Uterus (tissue), 4 donors: ENCODE measurements around the gene TTC16. TPM values are rescaled to one million over a fixed set of nuclear protein-coding genes. Genes with fewer than 3 reads are reported as not detected.

Experiments
- DNase-seq, 2 donors: peaks; one replicate each; pipeline ENCODE4 v3.0.0-alpha.2; 2019 to 2020
- H3K27ac ChIP-seq, 2 donors: fragments of 200-600 bp; sonication (generic); 1 replicate in 1 of 2; 2 replicates in 1 of 2; pipeline ENCODE4 v1.5.1; 2016 to 2018
- H3K27me3 ChIP-seq, 2 donors: fragments of 200-600 bp; sonication (generic); one replicate each; pipeline ENCODE4 v1.5.1; 2018 to 2019; ENCODE audit warnings: control low read depth in 1 of 2
- H3K36me3 ChIP-seq, 2 donors: fragments of 200-600 bp; sonication (generic); one replicate each; pipeline ENCODE4 v1.5.1; 2019; ENCODE audit warnings: control low read depth in 1 of 2
- H3K4me1 ChIP-seq, 2 donors: fragments of 200-600 bp; sonication (generic); one replicate each; pipeline ENCODE4 v1.5.1; 2018 to 2019; ENCODE audit warnings: control low read depth in 1 of 2
- H3K4me3 ChIP-seq, 2 donors: fragments of 200-600 bp; sonication (generic); 1 replicate in 1 of 2; 2 replicates in 1 of 2; pipeline ENCODE4 v1.5.1; 2018 to 2019; ENCODE audit warnings: mild to moderate bottlenecking in 1 of 2
- H3K9me3 ChIP-seq, 2 donors: fragments of 200-600 bp; sonication (generic); one replicate each; pipeline ENCODE4 v1.5.1; 2019; ENCODE audit warnings: control low read depth in 1 of 2
- CTCF ChIP-seq, 4 experiments: fragments of 200-600 bp in 2 of 4; fragments of 450-650 bp in 2 of 4; sonication (generic) in 2 of 4; IDR thresholded peaks; one replicate each; pipeline ENCODE4 v1.5.1; 2016 to 2019; ENCODE audit warnings: antibody characterized with exemption in 4 of 4, mild to moderate bottlenecking in 2 of 4, moderate library complexity in 1 of 4
- POLR2A ChIP-seq, 2 donors: fragments of 450-650 bp; IDR thresholded peaks; one replicate each; pipeline ENCODE4 v1.6.1; 2016; ENCODE audit warnings: antibody characterized with exemption in 2 of 2, mild to moderate bottlenecking in 1 of 2, moderate library complexity in 1 of 2
- intact Hi-C: fragments of 100-400 bp; cut with DNase I; formaldehyde crosslinking; loops from one replicate; pipeline ENCODE4 v1.15.1; 2023; ENCODE audit warnings: low total_unique reads
- total RNA-seq, 4 donors: library from RNA; depleted of rRNA in 3 of 4; stranded (reverse); fragments of >200 nt in 3 of 4; gene quantifications; one replicate each; pipeline versions ENCODE4 v1.1.0 to v1.2.4, GENCODE V29; 2014 to 2023
- donor health status: DM: yes; HTN: yes; CAD: no.

TTC16 gene
- total RNA-seq, 4 donors from 2014 or later: 0.48 to 12.6 (median 0.67) TPM; not detected in 1

GRCh38 chr9:127676638-127677037 is 39.2 kb upstream of the TTC16 start:
- Histone ChIP-seq H3K4me3 (no peak overlapping the region), H3K27ac (no peak overlapping the region), H3K4me1 (no peaks in the 10 kb centered on the region), H3K36me3 (no peaks in the 10 kb centered on the region), H3K27me3 (no peaks in the 10 kb centered on the region), H3K9me3 (no peaks in the 10 kb centered on the region)
- intact Hi-C loops: no loop called here
- TF ChIP-seq CTCF (IDR thresholded peaks at IDR 0.05) (no peak), POLR2A (IDR thresholded peaks at IDR 0.05) (no peak)
- no peak for DNase-seq

- no peak for DNase-seq
- Histone ChIP-seq H3K9me3 (no peaks in the 10 kb centered on the region), H3K4me3 (no peak overlapping the region), H3K27ac (no peak overlapping the region), H3K4me1 (no peaks in the 10 kb centered on the region), H3K27me3 (no peaks in the 10 kb centered on the region), H3K36me3 (no peaks in the 10 kb centered on the region)
- intact Hi-C loops: no loop called here
- TF ChIP-seq POLR2A (IDR thresholded peaks at IDR 0.05) (no peak), CTCF (IDR thresholded peaks at IDR 0.05) (no peak)
These were observed 36.4 kb upstream of the TTC16 start for GRCh38 chr9:127679506-127679905.

- Histone ChIP-seq H3K27me3 (no peaks in the 10 kb centered on the region), H3K4me3 (no peak overlapping the region), H3K4me1 (no peaks in the 10 kb centered on the region), H3K27ac (no peak overlapping the region), H3K36me3 (no peaks in the 10 kb centered on the region), H3K9me3 (no peaks in the 10 kb centered on the region)
- intact Hi-C loops: no loop called here
- no peak for DNase-seq
- TF ChIP-seq POLR2A (IDR thresholded peaks at IDR 0.05) (no peak), CTCF (IDR thresholded peaks at IDR 0.05) (no peak)
These were observed 35.7 kb upstream of the TTC16 start for GRCh38 chr9:127680226-127680625.

- no peaks in the 10 kb centered on the region for H3K36me3 ChIP-seq
- H3K4me1 ChIP-seq: no peaks in the 10 kb centered on the region
These were observed 35.0 kb upstream of the TTC16 start for GRCh38 chr9:127680846-127681245.

More at GRCh38 chr9:127680846-127681245, 35.0 kb upstream of the TTC16 start:
- H3K27ac ChIP-seq: no peak overlapping the region
- TF ChIP-seq POLR2A (IDR thresholded peaks at IDR 0.05): no peak
- TF ChIP-seq CTCF (IDR thresholded peaks at IDR 0.05): no peak
- intact Hi-C loops: no loop called here
- no peaks in the 10 kb centered on the region for H3K27me3 ChIP-seq
- no peak overlapping the region for H3K4me3 ChIP-seq
- no peak for DNase-seq
- no peaks in the 10 kb centered on the region for H3K9me3 ChIP-seq
